ENCODE results near the gene ZSWIM8. TPM values are rescaled to one million over a fixed set of nuclear protein-coding genes. Genes with fewer than 3 reads are reported as not detected.

The ZSWIM8 gene
- total RNA-seq, 3 donors from 2014 or later: 31.3 to 41.2 (median 40.5) TPM

- DNase-seq (no peak), ATAC-seq (no peak)
- Mint-ChIP-seq H3K4me1 (ENCODE audit: low read depth) (peaks cover 1% of the 10 kb centered on the region), H3K4me3 (no peak overlapping the region), H3K27me3 (ENCODE audit: low read depth) (no peaks in the 10 kb centered on the region), H3K9me3 (no peaks in the 10 kb centered on the region), H3K36me3 (ENCODE audit: insufficient read depth) (peaks cover 31% of the 10 kb centered on the region)
Observed at GRCh38 chr10:73797324-73798025, 12.1 kb downstream of the ZSWIM8 start.

DNA sequence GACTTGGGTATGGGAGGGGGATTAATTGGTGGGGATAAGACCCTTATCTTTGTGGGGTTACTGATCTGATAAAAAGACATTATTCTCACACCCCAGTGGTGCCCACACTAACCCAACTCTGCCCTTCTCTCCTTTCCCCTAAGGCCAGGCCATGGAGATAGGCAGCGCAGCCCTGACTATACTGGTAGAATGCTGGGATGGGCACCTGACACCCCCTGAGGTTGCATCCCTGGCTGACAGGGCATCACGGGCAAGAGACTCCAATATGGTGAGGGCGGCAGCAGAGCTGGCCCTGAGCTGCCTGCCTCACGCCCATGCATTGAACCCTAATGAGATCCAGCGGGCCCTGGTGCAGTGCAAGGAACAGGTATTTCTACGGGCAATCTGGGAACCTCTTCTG lies 12.7 kb downstream of the ZSWIM8 start:
- Mint-ChIP-seq H3K36me3 (ENCODE audit: insufficient read depth) (peaks cover 32% of the 10 kb centered on the region), H3K4me1 (ENCODE audit: low read depth) (peaks cover 1% of the 10 kb centered on the region), H3K9me3 (no peaks in the 10 kb centered on the region), H3K27me3 (ENCODE audit: low read depth) (no peaks in the 10 kb centered on the region), H3K4me3 (no peak overlapping the region)
- DNase-seq (no peak), ATAC-seq (no peak)

GRCh38 chr10:73798927-73799560 lies 13.6 kb downstream of the ZSWIM8 start:
- Mint-ChIP-seq H3K4me1 (ENCODE audit: low read depth) (peaks cover 5% of the 10 kb centered on the region), H3K9me3 (no peaks in the 10 kb centered on the region), H3K4me3 (no peak overlapping the region), H3K27me3 (ENCODE audit: low read depth) (no peaks in the 10 kb centered on the region), H3K36me3 (ENCODE audit: insufficient read depth) (peaks cover 32% of the 10 kb centered on the region)
- no peak for DNase-seq
- ATAC-seq: peak in 1 of 2 donors; percentile 29

GRCh38 chr10:73799899-73800559 lies 14.6 kb downstream of the ZSWIM8 start:
- H3K4me3 Mint-ChIP-seq: no peak overlapping the region
- ATAC-seq: no peak
- no peak for DNase-seq
- peaks cover 6% of the 10 kb centered on the region for H3K4me1 Mint-ChIP-seq (ENCODE audit: low read depth)
- no peaks in the 10 kb centered on the region for H3K27me3 Mint-ChIP-seq (ENCODE audit: low read depth)
- H3K36me3 Mint-ChIP-seq (ENCODE audit: insufficient read depth): peaks cover 29% of the 10 kb centered on the region
- H3K9me3 Mint-ChIP-seq: no peaks in the 10 kb centered on the region

DNA sequence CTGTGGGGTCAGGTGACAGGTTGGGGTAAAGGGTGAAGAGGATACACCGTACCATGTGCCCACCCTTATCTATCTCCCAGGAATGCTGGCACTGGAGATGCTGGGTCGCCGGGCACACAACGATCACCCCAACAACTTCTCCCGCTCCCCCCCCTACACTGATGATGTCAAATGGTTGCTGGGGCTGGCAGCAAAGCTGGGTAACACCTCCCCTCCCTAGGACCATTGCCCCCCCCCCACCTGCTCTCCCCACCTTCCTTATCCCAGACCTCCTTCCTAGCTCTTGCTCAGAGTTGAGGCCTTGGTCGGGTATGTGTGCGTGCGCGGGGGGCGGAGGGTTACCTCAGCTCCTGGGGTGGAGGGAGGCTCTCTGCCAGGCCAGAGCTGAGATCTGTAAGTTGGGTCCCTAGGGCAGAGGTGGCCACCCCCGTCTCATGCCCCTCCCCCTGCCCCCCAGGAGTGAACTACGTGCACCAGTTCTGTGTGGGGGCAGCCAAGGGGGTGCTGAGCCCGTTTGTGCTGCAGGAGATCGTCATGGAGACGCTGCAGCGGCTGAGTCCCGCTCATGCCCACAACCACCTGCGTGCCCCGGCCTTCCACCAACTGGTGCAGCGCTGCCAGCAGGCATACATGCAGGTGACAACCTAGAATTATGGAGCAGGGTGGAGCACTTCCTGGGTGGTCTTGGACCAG lies 15.3 kb downstream of the ZSWIM8 start:
- no peak overlapping the region for H3K4me3 Mint-ChIP-seq
- H3K4me1 Mint-ChIP-seq (ENCODE audit: low read depth): peaks cover 9% of the 10 kb centered on the region
- ATAC-seq (no peak), DNase-seq (no peak)
- no peaks in the 10 kb centered on the region for H3K9me3 Mint-ChIP-seq
- peaks cover 33% of the 10 kb centered on the region for H3K36me3 Mint-ChIP-seq (ENCODE audit: insufficient read depth)
- no peaks in the 10 kb centered on the region for H3K27me3 Mint-ChIP-seq (ENCODE audit: low read depth)

- no peaks in the 10 kb centered on the region for H3K9me3 Mint-ChIP-seq
- no peaks in the 10 kb centered on the region for H3K27me3 Mint-ChIP-seq (ENCODE audit: low read depth)
- peaks cover 35% of the 10 kb centered on the region for H3K36me3 Mint-ChIP-seq (ENCODE audit: insufficient read depth)
- H3K4me3 Mint-ChIP-seq: no peak overlapping the region
- peaks cover 14% of the 10 kb centered on the region for H3K4me1 Mint-ChIP-seq (ENCODE audit: low read depth)
- ATAC-seq (no peak), DNase-seq (no peak)
Observed at GRCh38 chr10:73801253-73801590, 15.8 kb downstream of the ZSWIM8 start.

DNA sequence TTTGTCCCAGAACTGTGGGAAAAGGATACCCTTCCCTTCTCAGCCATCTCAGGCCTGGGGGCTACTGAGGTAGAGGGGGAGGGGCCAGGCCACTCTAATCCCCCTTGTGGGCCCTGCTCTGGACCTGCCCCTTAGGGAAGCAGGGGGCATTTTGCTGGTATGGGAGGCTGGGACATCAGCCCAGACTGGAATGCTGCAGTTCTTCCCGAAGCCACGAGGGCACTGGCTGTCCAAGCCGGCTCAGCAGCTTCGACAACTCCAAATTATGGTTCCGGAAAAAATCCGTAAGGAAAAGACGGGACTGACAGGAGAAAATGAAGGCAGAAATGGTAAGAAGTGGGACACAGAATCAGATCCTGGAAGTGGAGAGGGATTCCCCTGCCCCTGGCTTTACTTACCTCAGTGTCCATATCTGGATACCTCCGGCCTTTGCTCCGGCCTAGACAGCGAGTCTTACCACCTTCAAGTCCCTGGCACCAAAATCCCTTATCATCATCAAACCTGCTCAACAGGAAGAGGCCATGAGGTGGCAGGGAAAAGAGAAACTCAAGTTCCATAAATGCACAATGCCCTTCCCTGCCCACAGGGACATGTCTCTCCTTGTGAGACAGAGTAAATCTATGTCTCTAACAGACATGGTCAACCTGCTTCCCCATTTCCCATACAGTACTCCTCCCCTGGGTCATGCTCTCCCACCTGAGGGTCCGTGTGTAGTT lies 17.0 kb downstream of the ZSWIM8 start:
- Mint-ChIP-seq H3K9me3 (no peaks in the 10 kb centered on the region), H3K4me1 (ENCODE audit: low read depth) (peaks cover 26% of the 10 kb centered on the region), H3K36me3 (ENCODE audit: insufficient read depth) (peaks cover 43% of the 10 kb centered on the region), H3K4me3 (no peak overlapping the region), H3K27me3 (ENCODE audit: low read depth) (no peaks in the 10 kb centered on the region)
- DNase-seq: no peak
- ATAC-seq: no peak

GRCh38 chr10:73803680-73804286 lies 18.4 kb downstream of the ZSWIM8 start:
- H3K27me3 Mint-ChIP-seq (ENCODE audit: low read depth): no peaks in the 10 kb centered on the region
- DNase-seq (no peak), ATAC-seq (no peak)
- H3K4me1 Mint-ChIP-seq (ENCODE audit: low read depth): peaks cover 35% of the 10 kb centered on the region
- H3K9me3 Mint-ChIP-seq: no peaks in the 10 kb centered on the region
- H3K4me3 Mint-ChIP-seq: no peak overlapping the region
- peaks cover 41% of the 10 kb centered on the region for H3K36me3 Mint-ChIP-seq (ENCODE audit: insufficient read depth)

- H3K4me1 Mint-ChIP-seq (ENCODE audit: low read depth): peaks cover 50% of the 10 kb centered on the region
- DNase-seq (no peak), ATAC-seq (no peak)
- no peak overlapping the region for H3K4me3 Mint-ChIP-seq
- peaks cover 47% of the 10 kb centered on the region for H3K36me3 Mint-ChIP-seq (ENCODE audit: insufficient read depth)
- no peaks in the 10 kb centered on the region for H3K27me3 Mint-ChIP-seq (ENCODE audit: low read depth)
- no peaks in the 10 kb centered on the region for H3K9me3 Mint-ChIP-seq
Observed at GRCh38 chr10:73806176-73806950, 21.0 kb downstream of the ZSWIM8 start.

GRCh38 chr10:73807471-73807870 lies 22.1 kb downstream of the ZSWIM8 start:
- no peaks in the 10 kb centered on the region for H3K27me3 Mint-ChIP-seq (ENCODE audit: low read depth)
- peaks cover 43% of the 10 kb centered on the region for H3K36me3 Mint-ChIP-seq (ENCODE audit: insufficient read depth)
- ATAC-seq: no peak

GRCh38 chr10:73808021-73808815 lies 22.8 kb downstream of the ZSWIM8 start:
- ATAC-seq: no peak
- Mint-ChIP-seq H3K36me3 (ENCODE audit: insufficient read depth) (peaks cover 43% of the 10 kb centered on the region), H3K9me3 (no peaks in the 10 kb centered on the region), H3K4me1 (ENCODE audit: low read depth) (peaks cover 53% of the 10 kb centered on the region), H3K4me3 (no peak overlapping the region), H3K27me3 (ENCODE audit: low read depth) (no peaks in the 10 kb centered on the region)
- no peak for DNase-seq

More at GRCh38 chr10:73807471-73807870, 22.1 kb downstream of the ZSWIM8 start:
- DNase-seq: no peak
- no peaks in the 10 kb centered on the region for H3K9me3 Mint-ChIP-seq
- H3K4me3 Mint-ChIP-seq: no peak overlapping the region
- H3K4me1 Mint-ChIP-seq (ENCODE audit: low read depth): peaks cover 51% of the 10 kb centered on the region

DNA sequence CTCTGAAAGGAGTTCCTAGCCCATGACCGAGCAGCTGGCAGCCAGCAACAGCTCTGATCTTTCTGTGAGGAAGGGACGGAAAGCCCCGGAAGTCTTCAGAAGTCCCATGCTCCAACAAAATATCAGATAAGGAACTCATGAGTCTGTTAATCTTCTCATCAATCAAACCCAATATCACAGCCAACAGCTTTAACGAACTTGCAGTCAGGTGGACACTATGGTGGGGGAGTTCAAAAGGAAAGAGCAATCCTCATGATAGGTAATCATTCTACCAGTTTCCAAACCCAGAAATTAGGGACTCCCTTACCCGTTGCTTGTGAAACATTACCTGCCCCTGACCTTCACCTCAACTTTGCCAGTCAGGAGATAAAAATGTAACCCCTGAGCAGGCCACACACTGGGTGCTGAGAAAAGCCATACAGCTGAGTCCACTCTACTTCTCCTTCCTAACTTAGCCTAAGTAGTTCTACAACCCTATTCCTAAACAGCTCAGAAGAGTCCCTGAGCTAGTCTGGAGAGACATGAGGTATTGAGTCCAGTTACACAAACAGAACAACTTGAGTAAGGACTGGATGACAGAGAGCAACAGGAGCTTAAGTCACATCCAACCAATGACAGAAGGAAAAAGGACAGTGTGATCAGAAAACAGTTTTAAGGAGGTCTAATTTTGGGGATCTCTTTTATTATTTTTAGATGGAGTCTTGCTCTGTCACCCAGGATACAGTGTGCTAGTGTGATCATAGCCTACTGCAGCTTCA lies 23.8 kb downstream of the ZSWIM8 start:
- peaks cover 48% of the 10 kb centered on the region for H3K4me1 Mint-ChIP-seq (ENCODE audit: low read depth)
- peaks cover 43% of the 10 kb centered on the region for H3K36me3 Mint-ChIP-seq (ENCODE audit: insufficient read depth)
- no peaks in the 10 kb centered on the region for H3K9me3 Mint-ChIP-seq
- no peak for DNase-seq
- H3K27me3 Mint-ChIP-seq (ENCODE audit: low read depth): no peaks in the 10 kb centered on the region
- peak overlapping the region; percentile 86 for H3K4me3 Mint-ChIP-seq
- ATAC-seq: no peak

Data from activated T-cell treated with anti-CD3 and anti-CD28 coated beads, Interleukin-2, amount 50 U/mL, for 4 hours (primary cell).